Fibroblast of gingiva (primary cell): Measurements from ENCODE around the gene LMO7.
"Not testable (repeated sequence)": the region's sequence is repeated elsewhere in the genome, so short reads cannot be mapped to it uniquely, and the experiment has no call there.

Source experiments
- DNase-seq: peaks from one replicate; pipeline ENCODE4 v3.0.0-alpha.2; 2011; ENCODE audit warnings: low read depth

LMO7 gene

DNA sequence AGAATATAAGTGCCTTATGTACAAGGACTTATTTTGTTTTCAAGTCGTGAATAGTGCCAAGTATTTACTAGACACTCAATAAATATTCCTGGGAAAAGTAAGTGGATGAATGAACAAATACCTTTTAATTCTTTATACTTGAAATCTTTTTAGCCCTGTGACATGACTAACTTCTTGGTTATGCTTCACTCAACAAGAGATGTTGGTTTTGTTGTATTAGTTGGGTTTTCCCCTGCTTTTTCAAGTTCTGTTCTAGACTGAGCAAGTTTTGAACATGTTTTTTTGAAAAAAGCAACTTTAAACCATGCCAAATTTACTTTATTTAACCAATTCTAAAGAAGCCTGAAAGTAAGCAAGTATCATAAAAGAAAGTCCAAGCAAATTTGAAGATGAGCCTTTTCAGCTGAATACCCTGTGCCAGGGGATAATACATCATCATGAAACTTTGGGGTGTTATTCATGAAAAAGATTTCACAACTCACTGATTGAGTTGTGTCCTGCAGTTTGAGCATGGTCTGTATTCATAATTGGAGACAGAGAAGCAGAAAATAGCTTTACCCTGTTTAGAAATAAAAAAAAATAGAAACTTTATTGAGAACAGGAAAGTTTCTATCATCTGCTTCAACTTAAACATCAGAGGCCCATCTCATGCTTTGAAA lies 11.1 kb downstream of the LMO7 start:
- peak; percentile 36 for DNase-seq

DNA sequence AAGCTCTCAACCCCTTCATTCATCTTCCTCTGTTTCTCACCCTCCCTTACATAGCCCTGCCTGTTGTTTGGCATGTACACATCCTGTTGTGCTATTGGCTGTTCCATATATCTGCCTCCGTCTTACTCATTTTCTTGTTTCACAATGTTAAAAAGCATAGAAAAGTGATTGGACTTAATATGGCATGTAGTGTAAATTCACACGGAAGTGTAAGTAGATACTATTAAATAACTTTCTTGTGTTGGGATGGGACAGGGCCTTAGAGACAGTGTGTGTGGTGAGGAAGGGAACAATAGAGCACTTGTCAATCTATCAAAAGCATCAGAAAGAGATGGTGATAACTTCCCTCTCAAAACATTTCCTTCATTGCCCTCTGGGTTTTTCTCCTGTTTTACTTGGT lies 12.3 kb downstream of the LMO7 start:
- DNase-seq, result no peak

DNA sequence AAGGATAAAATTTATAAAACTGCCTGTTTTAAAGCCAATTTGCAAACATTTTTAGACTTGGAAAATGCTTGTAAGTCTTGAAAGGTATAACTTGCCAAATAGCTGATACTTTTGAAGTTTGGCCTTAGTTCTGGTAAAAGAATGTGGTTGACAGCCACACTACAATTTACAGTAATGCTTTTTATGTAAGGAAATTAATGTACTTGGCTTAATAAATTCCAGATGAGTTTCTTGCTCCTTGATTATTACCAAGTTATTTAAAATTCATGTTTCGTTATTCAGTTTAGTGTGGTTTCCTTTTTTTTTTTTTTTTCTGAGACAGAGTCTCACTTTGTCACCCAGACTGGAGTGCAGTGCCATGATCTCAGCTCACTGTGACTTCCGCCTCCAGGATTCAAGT lies 14.9 kb downstream of the LMO7 start:
- peak; percentile 38 for DNase-seq

DNA sequence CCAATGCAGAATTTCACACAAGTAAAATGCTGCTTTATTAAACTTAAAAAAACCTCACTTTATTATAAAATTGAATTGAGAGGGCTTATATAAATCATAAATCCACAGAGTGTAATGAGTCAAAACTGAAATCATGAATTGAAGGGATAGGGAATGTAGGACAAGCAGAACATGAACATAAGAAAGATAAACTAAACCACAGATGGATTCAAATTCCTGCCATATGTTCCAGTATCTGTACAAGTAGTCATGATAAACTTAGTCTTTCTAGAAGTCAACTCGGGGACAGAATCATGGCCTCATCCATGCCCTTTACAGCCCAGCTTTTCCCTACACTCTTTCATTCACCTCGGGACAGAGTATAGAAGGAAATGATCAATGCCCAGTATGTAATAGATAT lies 16.6 kb downstream of the LMO7 start:
- DNase-seq, result no peak

DNA sequence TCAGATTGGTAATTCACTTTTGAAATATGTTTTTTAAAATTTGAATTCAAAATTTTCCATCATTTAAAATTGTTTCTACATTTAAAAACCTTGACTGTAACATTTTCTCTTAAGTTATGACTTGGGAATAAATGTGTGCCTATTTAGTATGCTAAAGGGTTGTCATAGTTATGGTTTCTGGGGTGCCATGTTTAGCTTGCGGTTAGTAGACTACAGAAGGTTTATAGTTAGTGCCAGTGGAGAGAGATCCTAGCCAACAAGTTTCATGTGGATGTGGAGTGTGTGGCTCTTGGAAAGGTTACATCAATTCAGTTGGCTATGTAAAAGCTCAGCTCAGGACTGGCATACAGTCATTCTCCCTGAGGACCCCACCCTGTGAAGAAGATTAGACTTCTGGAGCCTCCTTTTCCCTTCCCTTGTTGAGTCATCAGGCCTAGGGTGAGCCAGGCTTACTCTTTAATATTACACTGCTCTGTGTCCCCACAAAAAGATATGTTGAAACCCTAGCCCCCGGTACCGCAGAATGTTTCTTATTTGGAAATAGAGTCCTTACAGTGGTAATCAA lies 20.4 kb downstream of the LMO7 start:
- no peak for DNase-seq

DNA sequence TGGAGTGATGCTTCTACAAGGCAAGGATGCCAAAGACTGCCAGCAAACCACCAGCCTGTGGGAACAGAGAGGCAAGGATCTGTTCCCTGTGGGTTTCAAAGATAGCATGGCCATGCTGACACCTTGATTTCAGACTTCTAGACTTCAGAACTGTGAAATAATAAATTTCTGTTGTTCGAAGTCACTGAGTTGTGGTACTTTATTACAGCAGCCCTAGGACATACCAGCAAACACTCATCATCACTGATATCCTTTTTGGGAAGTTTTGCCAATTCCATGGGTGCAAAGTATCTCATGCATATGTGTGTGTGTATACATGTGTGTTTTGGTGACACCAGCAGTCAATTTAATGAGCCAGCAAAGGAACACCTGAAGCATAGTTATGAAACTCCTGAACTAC lies 21.0 kb downstream of the LMO7 start:
- DNase-seq, result no peak

DNA sequence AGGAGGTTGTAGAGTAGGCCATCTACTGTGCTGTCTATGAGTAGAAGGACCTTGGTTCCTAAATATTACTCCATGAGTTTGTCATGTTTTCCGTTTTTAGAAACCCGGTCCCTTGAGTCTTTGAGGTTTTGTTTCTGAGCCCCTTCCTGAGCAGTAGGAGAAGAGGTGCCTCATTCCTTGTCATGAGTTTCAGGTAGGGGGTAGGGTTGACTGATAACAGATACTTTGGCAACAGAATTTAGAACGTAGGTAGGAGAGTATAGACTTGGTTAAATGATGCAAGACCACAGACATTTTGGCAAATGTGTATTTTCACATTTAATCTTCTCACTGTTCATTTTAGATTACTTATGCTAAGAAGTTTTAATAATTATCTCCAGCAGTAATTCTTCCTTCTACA lies 24.6 kb downstream of the LMO7 start:
- no peak for DNase-seq

DNA sequence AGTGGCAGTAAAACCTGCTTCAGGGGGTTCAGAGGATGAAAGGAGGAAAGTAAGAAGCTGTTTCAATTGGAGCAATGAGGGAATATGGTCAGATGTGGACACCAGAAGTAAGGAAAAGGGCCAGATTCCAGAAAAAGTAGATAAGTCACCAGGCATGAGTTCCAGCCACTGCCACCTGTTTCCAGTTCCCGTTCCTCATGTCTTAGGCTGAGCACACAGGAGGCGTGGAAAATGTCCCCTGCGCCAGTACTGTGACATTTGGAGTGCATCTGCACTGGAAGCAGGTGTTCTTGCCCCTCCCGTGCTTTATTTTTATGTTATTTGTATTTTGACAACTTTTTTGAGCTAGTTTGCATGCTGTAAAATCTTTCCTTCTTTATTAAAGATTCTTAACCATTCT lies 25.3 kb downstream of the LMO7 start:
- DNase-seq, result no peak

DNA sequence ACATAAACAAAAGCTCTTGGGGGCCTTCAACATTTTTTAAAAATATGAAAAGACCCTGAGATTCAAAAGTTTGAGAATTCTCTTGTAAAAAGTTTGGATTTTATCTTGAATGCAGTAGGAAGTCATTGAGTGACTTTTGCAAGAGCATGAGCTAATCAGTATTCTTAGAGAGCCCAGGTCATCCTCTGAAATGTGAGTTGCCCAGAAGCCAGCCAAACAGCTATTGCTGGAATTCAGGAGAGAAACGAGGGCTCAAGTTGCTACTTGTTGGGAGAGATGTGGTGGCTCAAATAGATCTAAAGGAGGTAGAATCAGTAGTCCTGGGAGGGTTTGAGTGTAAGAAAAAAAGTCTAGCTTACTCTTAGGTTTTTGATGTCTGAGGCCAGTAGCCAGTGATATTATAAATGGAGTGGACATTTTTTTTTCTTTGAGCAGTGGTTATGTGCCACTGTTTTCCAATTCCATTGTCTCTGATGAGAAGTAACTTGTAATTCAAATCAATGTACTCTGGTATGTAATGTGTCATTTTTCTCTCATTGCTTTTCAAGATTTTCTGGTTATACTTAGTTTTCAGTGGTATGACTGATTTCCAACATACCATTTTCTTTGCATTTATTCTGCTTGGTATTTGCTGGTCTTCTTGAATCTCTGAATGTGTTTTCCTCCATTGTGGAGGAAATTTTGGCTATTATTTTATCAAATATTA lies 30.7 kb downstream of the LMO7 start:
- peak; percentile 62 for DNase-seq

DNA sequence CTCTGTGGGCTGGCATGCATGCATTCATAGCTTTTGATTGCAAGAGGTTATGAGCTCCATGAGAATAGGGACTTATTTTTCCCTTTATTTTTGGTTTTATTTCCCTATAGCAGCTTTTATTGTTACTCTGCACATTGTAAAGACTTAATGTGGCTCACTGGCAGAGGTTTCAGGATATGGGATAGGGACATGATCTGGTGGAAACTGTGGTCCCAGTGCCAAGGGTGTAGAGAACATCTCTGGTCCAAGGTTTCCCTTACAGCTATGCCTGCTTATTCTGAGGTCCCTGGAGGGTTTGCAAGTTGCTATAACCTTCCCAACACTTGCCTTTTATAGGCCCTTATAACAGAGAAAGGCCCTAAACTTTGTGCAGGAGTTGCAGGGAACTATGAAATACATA lies 33.6 kb downstream of the LMO7 start:
- no peak for DNase-seq

DNA sequence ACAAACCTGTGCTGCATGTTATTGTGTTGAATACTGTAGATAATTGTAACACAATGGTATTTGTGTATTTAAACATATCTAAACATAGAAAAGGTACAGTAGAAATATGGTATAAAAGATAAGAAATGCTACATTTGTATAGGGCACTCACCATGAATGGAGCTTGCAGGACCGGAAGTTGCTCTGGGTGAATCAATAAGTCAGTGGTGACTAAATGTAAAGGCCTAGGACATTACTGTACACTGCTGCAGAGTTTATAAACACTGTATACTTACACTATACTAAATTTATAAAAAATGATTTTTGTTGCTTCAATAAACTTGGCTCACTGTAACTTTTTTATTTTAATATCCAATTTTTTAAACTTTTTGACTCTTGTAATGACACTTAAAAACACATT lies 34.4 kb downstream of the LMO7 start:
- no peak for DNase-seq

DNA sequence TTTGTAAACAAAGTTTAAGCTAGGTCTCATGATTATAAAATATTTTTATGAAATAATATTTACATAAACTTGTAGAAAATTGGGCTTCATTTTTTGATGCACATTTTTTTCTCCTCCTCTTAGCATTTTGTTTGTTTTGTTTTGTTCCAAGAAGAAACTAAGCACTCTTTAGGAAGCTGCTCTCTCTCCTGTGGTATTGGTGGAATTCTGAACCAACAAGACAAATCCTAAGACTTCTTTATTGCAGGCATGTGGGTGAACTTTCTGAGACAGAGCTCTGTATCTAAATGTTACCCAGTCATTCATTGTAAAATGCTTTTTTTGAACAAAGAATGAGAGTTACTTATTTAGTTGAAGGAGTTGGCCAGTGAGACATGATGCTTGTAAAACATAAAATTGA lies 39.3 kb downstream of the LMO7 start:
- peak; percentile 80 for DNase-seq

DNA sequence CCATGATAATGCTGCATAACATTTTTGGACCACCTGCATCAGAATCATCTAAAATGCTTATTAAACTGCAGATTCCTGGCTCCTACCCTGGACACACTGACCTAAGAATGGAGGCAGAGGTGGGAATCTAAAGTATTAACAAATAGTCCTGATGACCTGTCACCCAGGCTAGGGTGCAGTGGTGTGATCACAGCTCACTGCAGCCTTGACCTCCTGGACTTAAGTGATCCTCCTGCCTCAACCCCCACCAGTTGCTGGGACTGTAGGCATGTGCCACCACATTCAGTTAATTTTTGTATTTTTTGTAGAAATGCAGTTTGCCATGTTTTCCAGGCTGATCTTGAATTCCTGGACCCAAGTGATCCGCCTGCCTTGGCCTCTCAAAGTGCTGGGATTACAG lies 43.3 kb downstream of the LMO7 start:
- DNase-seq, result no peak

DNA sequence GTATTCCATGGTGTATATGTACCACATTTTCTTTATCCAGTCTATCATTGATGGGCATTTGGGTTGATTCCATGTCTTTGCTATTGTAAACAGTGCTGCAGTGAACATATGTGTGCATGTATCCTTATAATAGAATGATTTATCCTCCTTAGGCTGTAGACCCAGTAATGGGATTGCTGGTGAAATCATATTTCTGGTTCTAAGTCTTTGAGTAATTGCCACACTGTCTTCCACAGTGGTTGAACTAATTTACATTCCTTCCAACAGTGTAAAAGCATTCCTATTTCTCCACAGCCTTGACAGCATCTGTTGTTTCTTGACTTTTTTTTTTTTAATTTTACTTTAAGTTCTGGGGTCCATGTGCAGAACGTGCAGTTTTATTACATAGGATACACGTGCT lies 44.1 kb downstream of the LMO7 start:
- not testable (repeated sequence) for DNase-seq

DNA sequence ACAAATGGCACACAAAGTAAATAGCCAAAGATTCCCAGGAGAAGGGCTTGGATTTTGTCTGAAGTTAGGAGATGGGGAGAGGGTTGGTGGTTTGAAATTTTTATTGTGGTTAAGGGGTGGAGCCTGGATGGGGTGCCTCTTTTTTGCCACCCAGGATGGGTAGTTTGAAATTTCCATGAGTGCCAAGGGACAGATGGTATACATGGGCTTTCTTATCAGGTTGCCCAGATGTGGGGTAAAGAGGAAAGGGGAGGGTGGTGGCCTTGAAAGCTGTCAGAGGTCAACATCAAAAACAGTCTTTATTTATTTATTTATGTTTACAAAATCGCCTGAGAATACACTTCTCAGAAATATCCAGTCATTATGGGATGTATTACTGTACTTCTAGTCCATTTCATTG lies 46.2 kb downstream of the LMO7 start:
- DNase-seq, result no peak

DNA sequence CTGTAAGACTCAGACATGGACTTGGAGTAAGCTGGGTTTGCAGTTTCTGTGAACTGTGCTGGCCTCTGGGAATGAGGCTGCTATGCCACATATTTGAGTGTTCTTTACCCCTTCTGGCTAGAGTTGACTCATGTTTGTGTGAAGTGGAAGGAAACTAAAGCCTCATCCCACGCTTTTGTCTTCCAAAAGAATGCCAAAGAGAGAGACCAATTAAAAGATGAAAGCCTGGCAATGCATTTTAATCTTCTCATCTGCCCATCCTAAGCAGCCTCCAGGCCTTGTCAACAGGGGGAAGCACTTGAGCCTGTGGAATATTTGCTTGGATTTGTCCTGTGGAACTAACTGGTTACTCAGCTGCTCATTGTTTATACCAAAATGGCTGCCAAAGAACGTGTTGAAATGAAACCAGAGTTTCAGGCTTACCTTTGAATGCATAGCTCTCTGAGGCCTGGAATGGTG lies 49.1 kb downstream of the LMO7 start:
- peak; percentile 77 for DNase-seq

DNA sequence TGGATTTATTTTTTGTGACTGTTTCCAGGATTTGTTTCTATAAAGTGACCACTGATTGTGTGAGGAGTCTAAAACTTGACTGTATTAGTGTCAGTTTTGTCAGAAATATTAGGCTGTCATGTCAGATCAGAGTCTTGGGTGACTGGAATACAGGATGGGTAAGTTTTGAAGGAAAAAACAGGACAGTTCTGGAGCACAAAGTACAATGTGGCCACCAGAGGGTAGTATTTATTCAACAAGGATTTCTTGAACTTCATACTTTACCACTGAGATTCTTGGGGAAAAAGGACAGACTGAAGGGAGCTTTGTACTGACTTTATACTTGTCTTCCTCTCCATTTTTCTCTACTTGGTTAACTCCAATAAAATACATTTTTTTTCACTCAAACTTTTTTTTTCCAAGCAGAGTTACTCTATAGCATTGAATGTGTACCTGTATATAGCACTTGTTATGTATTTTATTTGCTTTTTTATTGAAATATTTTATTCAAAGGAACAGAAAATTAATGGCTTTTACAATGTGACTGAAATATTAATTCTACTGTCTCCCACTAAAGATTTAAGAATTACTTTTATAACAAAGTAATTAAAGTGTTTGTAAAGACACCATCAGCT lies 51.1 kb downstream of the LMO7 start:
- peak; percentile 50 for DNase-seq

DNA sequence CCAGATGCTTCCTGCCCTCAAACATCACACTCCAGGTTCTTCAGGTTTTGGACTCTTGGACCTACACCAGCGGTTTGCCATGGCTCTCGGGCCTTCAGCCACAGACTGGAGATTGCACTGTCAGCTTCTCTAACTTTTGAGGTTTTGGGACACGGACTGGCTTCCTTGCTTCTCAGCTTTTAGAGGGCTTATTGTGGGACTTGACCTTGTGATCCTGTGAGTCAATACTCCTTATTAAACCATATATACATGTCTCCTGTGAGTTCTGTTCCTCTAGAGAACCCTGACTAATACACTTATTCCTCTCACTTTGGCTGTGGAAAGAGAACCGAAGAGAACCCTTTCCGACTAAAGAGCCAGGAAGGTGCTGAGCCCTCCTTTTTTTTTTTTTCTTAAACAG lies 53.6 kb downstream of the LMO7 start:
- no peak for DNase-seq

DNA sequence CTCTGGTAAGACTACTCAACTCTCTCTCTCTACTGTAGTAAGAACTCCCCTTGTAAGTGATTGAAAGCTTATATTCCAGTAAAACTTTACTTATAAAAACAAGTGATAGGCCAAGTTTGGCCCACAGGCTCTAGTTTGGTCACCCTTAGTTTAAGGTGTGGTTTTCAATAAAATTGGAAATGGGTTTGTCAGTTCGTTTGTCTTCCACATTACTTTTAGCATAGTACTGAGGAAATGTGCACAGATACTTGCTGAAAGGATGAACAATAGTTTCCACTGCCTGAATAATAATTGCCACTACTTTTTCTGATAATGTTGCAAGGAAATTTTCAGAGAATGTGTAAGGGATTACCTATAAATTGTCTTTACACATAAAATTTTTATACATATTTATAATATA lies 54.5 kb downstream of the LMO7 start:
- no peak for DNase-seq

DNA sequence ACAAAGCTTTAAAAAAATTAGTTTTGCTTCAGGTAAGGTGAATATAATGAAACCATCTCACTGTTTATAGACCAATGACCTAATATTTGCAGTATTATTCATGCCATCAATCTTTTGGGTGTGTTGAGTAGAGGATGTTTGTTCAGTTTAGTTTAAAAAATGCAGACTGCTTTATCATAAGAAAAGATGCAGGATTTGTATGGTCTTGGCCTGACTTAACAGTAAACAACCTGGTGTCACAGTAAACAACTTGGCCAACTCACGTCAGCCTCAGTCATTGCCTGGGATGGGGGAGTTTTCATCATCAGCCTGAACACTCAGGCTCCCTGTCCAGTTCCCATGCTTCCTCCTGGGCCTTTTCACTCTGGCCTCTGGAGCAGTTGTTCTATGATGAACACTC lies 55.1 kb downstream of the LMO7 start:
- no peak for DNase-seq

DNA sequence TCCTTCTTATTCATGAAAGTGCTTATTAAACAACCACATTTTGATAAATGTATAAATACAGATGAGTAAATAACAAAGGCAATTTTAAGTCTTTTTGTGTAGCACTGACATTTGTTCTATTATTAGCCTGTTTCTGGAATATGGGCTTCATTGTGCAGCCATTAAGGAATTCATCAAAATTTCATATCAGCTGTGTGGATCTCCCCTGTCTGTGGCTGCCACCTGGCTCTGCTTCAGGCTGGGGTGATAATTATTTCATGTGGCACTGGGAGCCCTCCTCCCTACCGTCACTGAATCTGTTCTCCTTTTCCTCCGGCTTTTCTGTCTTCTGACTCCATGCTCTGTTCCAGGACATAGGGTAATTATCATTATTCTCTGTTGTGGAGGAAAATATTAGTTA lies 57.1 kb downstream of the LMO7 start:
- DNase-seq, result no peak

DNA sequence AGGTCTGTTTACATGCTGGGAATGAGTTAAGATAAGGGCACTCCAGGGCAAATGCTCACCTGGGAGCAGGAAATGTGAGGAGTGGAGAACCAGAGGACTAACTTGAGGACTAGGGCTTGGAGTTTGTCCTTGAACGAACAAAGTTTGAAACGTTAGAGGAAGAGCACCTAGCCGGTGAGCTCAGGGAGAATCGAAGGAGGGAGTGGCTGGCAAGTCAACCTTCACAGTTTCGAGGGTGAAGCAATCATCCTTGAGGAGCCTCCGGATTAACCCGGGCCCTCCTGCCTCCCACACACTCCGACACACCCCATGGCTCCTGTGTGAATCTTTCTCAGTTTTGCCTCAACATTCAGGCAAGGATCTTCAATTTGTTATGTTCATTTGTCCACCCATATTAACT lies 58.6 kb downstream of the LMO7 start:
- DNase-seq, result no peak

DNA sequence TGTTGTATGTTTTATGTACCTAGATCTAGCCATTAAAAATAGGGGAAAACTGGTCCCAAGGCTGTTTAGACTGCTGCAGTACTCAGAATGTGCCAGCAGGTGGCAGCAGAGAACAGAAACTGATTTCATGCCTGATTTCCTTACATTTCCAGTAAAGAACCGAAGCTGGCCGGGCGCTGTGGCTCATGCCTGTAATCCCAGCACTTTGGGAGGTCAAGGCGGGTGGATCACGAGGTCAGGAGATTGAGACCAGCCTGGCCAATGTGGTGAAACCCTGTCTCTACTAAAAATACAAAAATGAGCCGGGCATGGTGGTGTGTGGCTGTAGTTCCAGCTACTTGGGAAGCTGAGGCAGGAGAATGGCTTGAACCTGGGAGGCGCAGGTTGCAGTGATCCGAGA lies 59.8 kb downstream of the LMO7 start:
- DNase-seq, result peak; percentile 62
